Hepatocyte (in vitro differentiated cells): ENCODE results near the gene RPS6KA5. TPM values are rescaled to one million over a fixed set of nuclear protein-coding genes. Genes with fewer than 3 reads are reported as not detected.

Source experiments
- DNase-seq: peaks from one replicate; pipeline ENCODE4 v3.0.0-alpha.2; 2016; ENCODE audit warnings: low spot score
- H2AFZ ChIP-seq: fragments of 200-600 bp; sonication (generic); 2 replicates; pipeline ENCODE4 v1.6.0; 2016; ENCODE audit warnings: antibody characterized with exemption, mild to moderate bottlenecking
- H3K27ac ChIP-seq: fragments of 200-600 bp; sonication (generic); 2 replicates; pipeline ENCODE4 v1.5.1; 2016; ENCODE audit warnings: mild to moderate bottlenecking
- H3K27me3 ChIP-seq: fragments of 200-600 bp; sonication (generic); 2 replicates; pipeline ENCODE4 v1.6.1; 2016
- H3K36me3 ChIP-seq: fragments of 200-600 bp; sonication (generic); replicated peaks from 2 replicates; pipeline ENCODE4 v1.5.1; 2016; ENCODE audit warnings: low read depth; ENCODE audit not compliant: insufficient read depth
- H3K4me1 ChIP-seq: fragments of 200-600 bp; sonication (generic); 2 replicates; pipeline ENCODE4 v1.5.1; 2016; ENCODE audit warnings: mild to moderate bottlenecking, moderate library complexity; ENCODE audit not compliant: insufficient read depth
- H3K4me2 ChIP-seq: fragments of 200-600 bp; sonication (generic); 2 replicates; pipeline ENCODE4 v1.6.0; 2016
- H3K4me3 ChIP-seq: fragments of 200-600 bp; sonication (generic); 2 replicates; pipeline ENCODE4 v1.5.1; 2016; ENCODE audit warnings: mild to moderate bottlenecking
- H3K79me2 ChIP-seq: fragments of 200-600 bp; sonication (generic); 2 replicates; pipeline ENCODE4 v1.6.0; 2017; ENCODE audit warnings: mild to moderate bottlenecking
- H3K9me2 ChIP-seq: fragments of 200-600 bp; sonication (generic); replicated peaks from 2 replicates; pipeline ENCODE4 v1.6.0; 2017; ENCODE audit warnings: mild to moderate bottlenecking; ENCODE audit not compliant: insufficient read depth
- H3K9me3 ChIP-seq: fragments of 200-600 bp; sonication (generic); 2 replicates; pipeline ENCODE4 v1.5.1; 2016; ENCODE audit warnings: low read depth, mild to moderate bottlenecking
- H4K20me1 ChIP-seq: fragments of 200-600 bp; sonication (generic); 2 replicates; pipeline ENCODE4 v1.6.0; 2016; ENCODE audit warnings: mild to moderate bottlenecking; ENCODE audit not compliant: insufficient read depth, poor library complexity, severe bottlenecking
- EZH2 ChIP-seq: fragments of 200-600 bp; sonication (generic); IDR thresholded peaks from 2 replicates; pipeline ENCODE4 v1.6.1; 2016; ENCODE audit warnings: antibody characterized with exemption, mild to moderate bottlenecking, borderline replicate concordance
- EZH2phosphoT487 ChIP-seq: fragments of 200-600 bp; sonication (generic); IDR thresholded peaks from one replicate; pipeline ENCODE4 v1.6.1; 2018; ENCODE audit warnings: antibody characterized with exemption, mild to moderate bottlenecking, low read depth, moderate library complexity; ENCODE audit not compliant: unreplicated experiment, severe bottlenecking
- WGBS: methylation state at CpG from one replicate; pipeline ENCODE4 v1.1.6; 2016; ENCODE audit warnings: low lambda C conversion rate; ENCODE audit errors: missing lambda C conversion rate; 5-methylcytosine and 5-hydroxymethylcytosine counted together
- polyA plus RNA-seq: library from polyadenylated mRNA; unstranded; fragments of >200 nt; fragmentation: Nextera tagmentation; extraction: Ambion mirVana; gene quantifications from 2 replicates; pipeline ENCODE4 v1.2.1, GENCODE V29; 2016
- total RNA-seq: library from RNA; depleted of rRNA; stranded (reverse); fragments of >200 nt; gene quantifications from 2 replicates; pipeline ENCODE4 v1.2.3, GENCODE V29; 2014
- TF ChIP-seq, protein P1 (sequence below): fragments of 200-600 bp; sonication (generic); IDR thresholded peaks from 2 replicates; pipeline ENCODE4 v1.5.1; 2016; ENCODE audit warnings: antibody characterized with exemption, mild to moderate bottlenecking; ENCODE audit not compliant: poor library complexity

Gene RPS6KA5
- total and polyA plus RNA-seq, 2 experiments from 2014 or later, result 4.8 to 6.3 TPM

DNA sequence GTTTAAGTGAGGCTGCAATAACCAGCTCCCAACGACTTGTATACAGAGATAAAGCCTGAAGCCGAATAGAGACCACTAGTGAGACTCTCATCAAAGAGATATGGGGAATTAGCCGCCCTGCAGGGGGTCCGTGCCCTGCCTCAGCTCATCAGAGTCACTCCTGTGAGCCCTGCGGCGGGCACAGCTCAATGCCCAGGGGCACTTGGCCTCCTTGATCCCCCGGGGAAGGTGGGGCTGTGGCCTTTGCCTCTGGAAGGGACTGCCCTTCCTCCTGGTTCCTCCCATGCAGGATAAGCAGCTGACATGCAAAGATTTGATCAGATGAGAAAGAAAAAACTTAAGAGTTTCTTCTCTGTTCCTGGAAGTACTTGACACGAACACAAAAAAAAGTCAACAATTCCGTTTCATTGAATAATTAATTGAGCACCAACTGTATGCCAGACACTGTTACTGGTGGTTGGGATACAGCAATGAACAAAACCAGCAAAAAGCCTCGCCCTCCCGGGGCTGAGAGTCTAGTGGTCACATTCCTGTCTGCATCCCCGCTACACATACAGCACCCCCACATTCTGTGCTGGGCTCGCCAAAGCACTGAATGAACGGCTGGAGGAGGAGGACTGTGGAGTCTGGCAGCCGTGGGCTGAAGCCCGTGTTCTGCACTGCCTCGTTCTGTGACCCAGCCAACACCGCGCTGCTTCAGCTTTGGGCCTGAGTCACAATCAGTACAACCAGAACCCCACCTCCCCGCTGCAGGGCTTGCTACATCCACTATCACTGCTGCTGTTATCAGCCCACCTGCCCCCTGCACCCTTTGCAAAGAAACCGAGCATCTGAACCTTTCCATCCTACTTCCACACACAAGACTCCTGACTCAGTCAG is 254.5 kb downstream of the RPS6KA5 start:
- Histone ChIP-seq H3K9me2 (no peaks in the 10 kb centered on the region), H3K4me3 (no peak overlapping the region), H3K79me2 (no peaks in the 10 kb centered on the region), H4K20me1 (no peaks in the 10 kb centered on the region), H2AFZ (no peak overlapping the region), H3K36me3 (no peaks in the 10 kb centered on the region), H3K27me3 (no peaks in the 10 kb centered on the region), H3K4me2 (no peak overlapping the region), H3K27ac (no peak overlapping the region), H3K4me1 (no peaks in the 10 kb centered on the region), H3K9me3 (no peaks in the 10 kb centered on the region)
- TF ChIP-seq EZH2 (no peak), EZH2phosphoT487 (no peak)
- TF ChIP-seq, protein P1, sequence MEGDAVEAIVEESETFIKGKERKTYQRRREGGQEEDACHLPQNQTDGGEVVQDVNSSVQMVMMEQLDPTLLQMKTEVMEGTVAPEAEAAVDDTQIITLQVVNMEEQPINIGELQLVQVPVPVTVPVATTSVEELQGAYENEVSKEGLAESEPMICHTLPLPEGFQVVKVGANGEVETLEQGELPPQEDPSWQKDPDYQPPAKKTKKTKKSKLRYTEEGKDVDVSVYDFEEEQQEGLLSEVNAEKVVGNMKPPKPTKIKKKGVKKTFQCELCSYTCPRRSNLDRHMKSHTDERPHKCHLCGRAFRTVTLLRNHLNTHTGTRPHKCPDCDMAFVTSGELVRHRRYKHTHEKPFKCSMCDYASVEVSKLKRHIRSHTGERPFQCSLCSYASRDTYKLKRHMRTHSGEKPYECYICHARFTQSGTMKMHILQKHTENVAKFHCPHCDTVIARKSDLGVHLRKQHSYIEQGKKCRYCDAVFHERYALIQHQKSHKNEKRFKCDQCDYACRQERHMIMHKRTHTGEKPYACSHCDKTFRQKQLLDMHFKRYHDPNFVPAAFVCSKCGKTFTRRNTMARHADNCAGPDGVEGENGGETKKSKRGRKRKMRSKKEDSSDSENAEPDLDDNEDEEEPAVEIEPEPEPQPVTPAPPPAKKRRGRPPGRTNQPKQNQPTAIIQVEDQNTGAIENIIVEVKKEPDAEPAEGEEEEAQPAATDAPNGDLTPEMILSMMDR, result no peak
- DNase-seq, result no peak
- 82% methylated on average over 21 of the region's 21 CpGs for WGBS

DNA sequence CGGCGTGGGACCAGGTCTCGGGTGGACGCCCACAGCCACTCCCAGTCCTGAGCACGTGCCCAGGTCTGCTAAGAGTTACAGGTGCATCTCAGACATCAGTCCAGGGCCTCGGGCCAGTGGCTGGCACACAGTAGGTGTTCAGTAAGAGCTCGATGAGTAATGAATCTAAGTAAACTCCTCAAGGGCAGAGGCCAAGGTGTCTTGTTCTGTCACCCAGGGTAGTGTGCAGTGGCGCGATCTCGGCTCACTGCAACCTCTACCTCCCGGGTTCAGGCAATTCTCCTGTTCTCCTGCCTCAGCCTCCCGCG is 255.4 kb downstream of the RPS6KA5 start:
- H4K20me1 ChIP-seq, result no peaks in the 10 kb centered on the region
- no peaks in the 10 kb centered on the region for H3K79me2 ChIP-seq
- no peaks in the 10 kb centered on the region for H3K4me1 ChIP-seq
- no peak overlapping the region for H2AFZ ChIP-seq
- H3K9me2 ChIP-seq, result no peaks in the 10 kb centered on the region
- no peak overlapping the region for H3K27ac ChIP-seq
- no peak for DNase-seq
- TF ChIP-seq EZH2 (no peak), EZH2phosphoT487 (no peak)
- TF ChIP-seq, protein P1, result no peak
- no peaks in the 10 kb centered on the region for H3K27me3 ChIP-seq
- no peaks in the 10 kb centered on the region for H3K9me3 ChIP-seq
- no peak overlapping the region for H3K4me2 ChIP-seq
- no peaks in the 10 kb centered on the region for H3K36me3 ChIP-seq
- WGBS, result 95% methylated on average over 13 of the region's 13 CpGs
- H3K4me3 ChIP-seq, result no peak overlapping the region

DNA sequence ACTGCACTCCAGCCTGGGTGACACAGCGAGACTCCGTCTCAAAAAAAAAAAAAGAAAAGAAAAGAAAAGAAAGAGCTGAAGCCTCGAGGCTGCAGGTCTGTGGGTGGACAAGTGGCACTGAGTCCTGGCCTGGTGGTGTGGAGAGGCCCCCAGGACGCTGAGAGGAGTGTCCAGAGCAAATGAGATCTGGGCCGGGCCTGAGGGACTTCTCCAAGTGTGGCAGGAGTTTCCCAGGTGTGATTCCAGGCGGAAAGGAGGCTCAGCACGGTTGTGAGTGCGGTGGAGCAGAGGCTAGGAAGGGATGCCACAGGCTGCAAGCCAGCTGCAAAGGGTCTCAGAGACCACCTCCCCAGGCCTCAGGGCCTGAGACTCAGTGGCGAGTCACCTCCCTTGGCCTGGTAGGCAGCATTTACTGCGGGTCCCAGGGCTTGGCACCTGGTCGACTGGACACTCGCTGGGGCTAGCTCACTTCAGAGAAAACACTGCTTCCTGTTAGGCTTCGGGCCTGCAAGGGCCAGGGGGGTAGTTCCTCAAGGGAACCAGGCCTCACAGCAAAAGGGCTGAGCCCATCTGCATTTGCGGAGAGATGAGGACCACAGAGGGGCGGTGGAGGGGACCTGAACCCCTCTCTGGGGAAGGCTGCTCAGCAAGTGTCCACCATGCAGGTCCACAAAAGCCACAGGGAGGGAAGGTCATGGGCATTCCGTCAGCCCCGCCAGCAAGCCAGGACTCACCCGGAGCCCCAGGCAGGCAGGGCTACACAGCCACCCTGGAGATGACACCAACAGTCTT is 256.0 kb downstream of the RPS6KA5 start:
- no peaks in the 10 kb centered on the region for H3K9me2 ChIP-seq
- no peaks in the 10 kb centered on the region for H3K36me3 ChIP-seq
- TF ChIP-seq, protein P1, result no peak
- TF ChIP-seq EZH2phosphoT487, result no peak
- no peak for TF ChIP-seq EZH2
- no peaks in the 10 kb centered on the region for H3K9me3 ChIP-seq
- no peak overlapping the region for H3K4me2 ChIP-seq
- WGBS, result 91% methylated on average over 15 of the region's 18 CpGs
- H3K4me3 ChIP-seq, result no peak overlapping the region
- H3K79me2 ChIP-seq, result no peaks in the 10 kb centered on the region
- H4K20me1 ChIP-seq, result no peaks in the 10 kb centered on the region
- DNase-seq, result no peak
- no peaks in the 10 kb centered on the region for H3K4me1 ChIP-seq
- H3K27ac ChIP-seq, result no peak overlapping the region
- no peaks in the 10 kb centered on the region for H3K27me3 ChIP-seq
- no peak overlapping the region for H2AFZ ChIP-seq
